GM20000 (cell line): ENCODE data around the gene CAPN14.

Experiments
- DNase-seq: peaks from one replicate; pipeline ENCODE4 v3.0.0; 2012; ENCODE audit warnings: low spot score
- CTCF ChIP-seq: IDR thresholded peaks from 2 replicates; pipeline ENCODE4 v1.5.1; 2012; ENCODE audit warnings: mild to moderate bottlenecking, control low read depth; ENCODE audit errors: extremely low read depth, missing control alignments

The CAPN14 gene

GRCh38 chr2:31202833-31203232 lies 14.5 kb downstream of the CAPN14 start:
- no peak for DNase-seq
- TF ChIP-seq CTCF, result no peak

DNA sequence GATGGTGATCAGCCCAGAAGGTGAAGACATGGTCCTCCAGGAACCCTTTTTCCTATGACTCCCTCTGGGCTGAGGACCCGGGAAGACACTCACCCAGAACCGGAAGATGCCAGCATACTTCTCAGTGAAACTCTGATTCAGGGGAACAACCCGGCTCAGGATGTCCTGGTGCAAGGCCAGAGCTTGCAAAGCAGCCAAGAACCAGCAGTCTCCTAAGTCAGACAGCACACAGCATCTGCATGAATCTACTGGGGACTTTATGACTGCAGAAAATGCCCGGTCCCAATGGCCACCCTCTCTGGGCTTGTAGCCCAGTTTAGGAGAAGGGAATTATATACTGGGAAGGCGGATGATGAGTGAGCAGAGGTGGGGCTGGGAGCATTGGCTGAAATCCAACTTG lies 15.3 kb downstream of the CAPN14 start:
- TF ChIP-seq CTCF, result no peak
- DNase-seq, result no peak

DNA sequence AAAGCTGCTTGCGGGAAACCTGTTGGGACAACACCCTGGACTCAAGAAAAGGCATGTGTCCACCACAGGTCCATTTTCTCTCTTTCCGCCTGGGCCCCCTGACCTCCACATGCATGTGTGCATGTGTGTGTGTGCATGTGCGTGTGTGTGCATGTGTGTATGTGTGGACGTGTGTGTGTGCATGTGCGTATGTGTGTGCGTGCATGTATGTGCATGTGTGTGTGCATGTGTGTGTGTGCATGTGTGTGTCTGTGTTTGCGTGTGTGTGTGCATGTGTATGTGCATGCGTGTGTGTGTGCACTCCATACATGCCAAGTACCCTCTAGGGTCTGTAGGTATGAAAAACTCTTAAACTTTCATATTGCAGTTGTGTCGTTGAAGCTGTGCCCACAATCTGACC lies 16.3 kb downstream of the CAPN14 start:
- no peak for TF ChIP-seq CTCF
- DNase-seq, result no peak

- TF ChIP-seq CTCF, result no peak
- no peak for DNase-seq
Measured at GRCh38 chr2:31199206-31199605, 18.1 kb downstream of the CAPN14 start.

DNA sequence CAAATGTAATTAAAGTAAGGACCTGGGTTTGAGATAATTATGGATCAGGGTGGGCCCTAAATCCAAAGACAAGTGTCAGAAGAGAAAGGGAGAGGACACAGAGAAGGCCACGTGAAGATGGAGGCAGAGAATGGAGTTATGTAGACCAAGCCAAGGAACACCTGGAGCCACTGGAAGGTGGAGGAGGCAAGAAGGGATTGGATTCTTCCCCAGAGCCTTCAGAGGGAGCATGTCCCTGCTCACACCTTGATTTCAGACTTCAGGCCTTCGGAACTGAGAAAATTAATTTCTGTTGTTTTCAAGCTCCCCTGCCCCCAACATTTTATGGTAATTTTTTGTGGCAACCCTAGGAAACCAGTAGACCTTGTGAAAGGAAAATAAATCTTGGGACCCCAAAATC lies 19.6 kb downstream of the CAPN14 start:
- no peak for TF ChIP-seq CTCF
- DNase-seq, result no peak

GRCh38 chr2:31197166-31197565 lies 20.1 kb downstream of the CAPN14 start:
- no peak for DNase-seq

DNA sequence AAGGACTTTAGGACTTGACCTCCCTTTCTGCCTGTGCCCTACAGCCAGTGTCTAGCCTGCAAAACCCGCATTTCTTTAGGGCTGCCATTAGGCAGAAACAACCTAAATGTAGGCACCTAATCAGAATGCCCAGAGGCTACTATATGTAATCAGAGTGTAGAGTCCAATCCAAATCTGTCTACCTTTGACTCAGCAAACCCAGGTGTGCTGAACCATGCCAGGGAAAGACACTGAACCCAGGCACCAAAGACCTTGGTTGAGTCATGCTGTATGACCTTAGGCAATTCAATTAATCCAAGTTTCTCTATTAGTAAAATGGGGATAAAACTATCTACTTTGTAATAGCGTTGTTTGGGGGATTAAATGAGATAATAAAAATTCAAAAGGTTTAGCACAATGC lies 20.7 kb downstream of the CAPN14 start:
- no peak for TF ChIP-seq CTCF
- DNase-seq, result no peak

More at GRCh38 chr2:31197166-31197565, 20.1 kb downstream of the CAPN14 start:
- TF ChIP-seq CTCF, result no peak
